Spleen (tissue), 11 donors: ENCODE data around the gene TNS1. TPM values are rescaled to one million over a fixed set of nuclear protein-coding genes. Genes with fewer than 3 reads are reported as not detected.

Experiments used
- DNase-seq: peaks from one replicate; pipeline ENCODE4 v3.0.0-alpha.2; 2020
- H3K27ac ChIP-seq, 8 donors: fragments of 200-600 bp; sonication (generic) in 7 of 8; 1 replicate in 4 of 8; 2 replicates in 4 of 8; pipeline versions ENCODE4 v1.5.0 to v1.8.0; 2016 to 2021; ENCODE audit warnings: inconsistent platforms in 4 of 8, mild to moderate bottlenecking in 4 of 8, moderate library complexity in 1 of 8
- H3K27me3 ChIP-seq, 7 donors: fragments of 200-600 bp; sonication (generic) in 6 of 7; replicated peaks in 1 of 7; 1 replicate in 4 of 7; 2 replicates in 3 of 7; pipeline versions ENCODE4 v1.5.0 to v1.8.0; 2016 to 2021; ENCODE audit warnings: inconsistent platforms in 3 of 7, mild to moderate bottlenecking in 1 of 7
- H3K36me3 ChIP-seq, 6 donors: fragments of 200-600 bp; sonication (generic) in 5 of 6; 1 replicate in 4 of 6; 2 replicates in 2 of 6; pipeline versions ENCODE4 v1.5.0 to v1.8.0; 2016 to 2021; ENCODE audit warnings: inconsistent platforms in 2 of 6
- H3K4me1 ChIP-seq, 6 donors: fragments of 200-600 bp; sonication (generic) in 5 of 6; 1 replicate in 3 of 6; 2 replicates in 3 of 6; pipeline versions ENCODE4 v1.5.0 to v1.8.0; 2016 to 2021; ENCODE audit warnings: inconsistent platforms in 3 of 6
- H3K4me3 ChIP-seq, 8 donors: fragments of 200-600 bp; sonication (generic) in 7 of 8; 1 replicate in 4 of 8; 2 replicates in 4 of 8; pipeline versions ENCODE4 v1.5.0 to v1.8.0; 2016 to 2021; ENCODE audit warnings: inconsistent platforms in 4 of 8, mild to moderate bottlenecking in 4 of 8, moderate library complexity in 2 of 8
- H3K9me3 ChIP-seq, 8 donors: fragments of 200-600 bp; sonication (generic) in 7 of 8; 1 replicate in 4 of 8; 2 replicates in 4 of 8; pipeline versions ENCODE4 v1.5.0 to v1.8.0; 2016 to 2021; ENCODE audit warnings: inconsistent platforms in 4 of 8
- POLR2A ChIP-seq, 3 donors: fragments of 450-650 bp; IDR thresholded peaks; one replicate each; pipeline ENCODE4 v1.5.1; 2017; ENCODE audit warnings: antibody characterized with exemption in 3 of 3, mild to moderate bottlenecking in 1 of 3
- POLR2AphosphoS5 ChIP-seq, 3 donors: sonication (generic); formaldehyde crosslinking; IDR thresholded peaks; one replicate each; pipeline ENCODE4 v1.5.1; 2017; ENCODE audit warnings: antibody characterized with exemption in 3 of 3
- WGBS, 5 donors: extraction: QIAGEN DNeasy Blood & Tissue Kit in 3 of 5; methylation state at CpG; one replicate each; pipeline versions ENCODE4 v1.1.5 to v1.1.7; 2013 to 2018; 5-methylcytosine and 5-hydroxymethylcytosine counted together
- intact Hi-C: fragments of 100-400 bp; cut with DNase I; formaldehyde crosslinking; loops from one replicate; pipeline ENCODE4 v1.15.0; 2023; ENCODE audit warnings: low total_unique reads
- polyA plus RNA-seq, 3 donors: library from polyadenylated mRNA; stranded (reverse); fragments of 200-250 nt; gene quantifications; one replicate each; pipeline ENCODE4 v1.2.1, GENCODE V29; 2013
- total RNA-seq, 7 donors: library from RNA; depleted of rRNA in 3 of 7; stranded (reverse); fragments of >200 nt in 3 of 7; fragmentation: NEBNext Ultra II Directional in 4 of 7; extraction: Animal tissue kit (Norgen Biotek cat#: 25700) in 4 of 7; gene quantifications; one replicate each; pipeline versions ENCODE4 v1.1.0 to v1.2.1, GENCODE V29; 2016 to 2021
- TF ChIP-seq, protein P1 (sequence below), 11 experiments: fragments of 200-600 bp in 7 of 11; fragments of 450-650 bp in 4 of 11; sonication (generic) in 4 of 11; IDR thresholded peaks in 8 of 11; conservative IDR thresholded peaks in 3 of 11; 1 replicate in 7 of 11; 2 replicates in 4 of 11; pipeline versions ENCODE4 v1.4.0 to v1.8.0; 2016 to 2021; ENCODE audit warnings: antibody characterized with exemption in 11 of 11, inconsistent platforms in 4 of 11, mild to moderate bottlenecking in 1 of 11
- donor health status: healthy with polysubstance abuse.
- donor health status: DM: no; HTN: no; CAD: no; lungs with moderate emphysema.
- donor health status: DM: no; HTN: no; CAD: no.
- donor health status: Bipolar disorder and iron deficiency.
- donor health status: healthy.
- donor health status: DM: no; HTN: no; CAD: no.
- donor health status: DM: yes; HTN: yes; CAD: no.

TNS1 gene
- total and polyA plus RNA-seq, 10 donors = 6.9 to 580 (median 246) TPM

DNA sequence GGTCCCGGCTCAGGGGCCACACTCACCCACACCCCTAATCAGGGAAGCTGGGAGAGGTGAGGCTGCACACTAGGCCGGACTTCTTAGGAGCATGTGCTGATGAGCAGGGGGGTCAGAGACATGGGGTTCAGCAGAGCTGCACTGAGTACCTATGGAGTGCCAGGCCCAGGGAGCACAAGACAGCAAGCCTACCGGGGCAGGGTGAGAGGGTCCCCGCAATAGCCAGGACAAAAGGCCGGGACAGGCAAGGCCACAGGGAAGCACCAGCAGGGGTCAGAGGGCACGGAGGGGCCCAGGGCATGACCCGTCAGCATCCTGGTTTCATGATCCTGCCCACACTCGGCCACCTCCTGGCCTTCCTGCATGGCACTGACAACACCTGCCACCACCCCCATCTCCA is 73.5 kb downstream of the TNS1 start:
- Histone ChIP-seq H3K27ac (peak overlapping the region; percentile 25 to 86 (median 79)), H3K4me3 (no peak overlapping the region), H3K36me3 (peaks cover 0 to 10% (median 0%) of the 10 kb centered on the region in 6 donors), H3K4me1 (peaks cover 61 to 100% (median 85%) of the 10 kb centered on the region in 6 donors), H3K9me3 (no peaks in the 10 kb centered on the region), H3K27me3 (no peaks in the 10 kb centered on the region)
- DNase-seq = no peak
- TF ChIP-seq, protein P1, sequence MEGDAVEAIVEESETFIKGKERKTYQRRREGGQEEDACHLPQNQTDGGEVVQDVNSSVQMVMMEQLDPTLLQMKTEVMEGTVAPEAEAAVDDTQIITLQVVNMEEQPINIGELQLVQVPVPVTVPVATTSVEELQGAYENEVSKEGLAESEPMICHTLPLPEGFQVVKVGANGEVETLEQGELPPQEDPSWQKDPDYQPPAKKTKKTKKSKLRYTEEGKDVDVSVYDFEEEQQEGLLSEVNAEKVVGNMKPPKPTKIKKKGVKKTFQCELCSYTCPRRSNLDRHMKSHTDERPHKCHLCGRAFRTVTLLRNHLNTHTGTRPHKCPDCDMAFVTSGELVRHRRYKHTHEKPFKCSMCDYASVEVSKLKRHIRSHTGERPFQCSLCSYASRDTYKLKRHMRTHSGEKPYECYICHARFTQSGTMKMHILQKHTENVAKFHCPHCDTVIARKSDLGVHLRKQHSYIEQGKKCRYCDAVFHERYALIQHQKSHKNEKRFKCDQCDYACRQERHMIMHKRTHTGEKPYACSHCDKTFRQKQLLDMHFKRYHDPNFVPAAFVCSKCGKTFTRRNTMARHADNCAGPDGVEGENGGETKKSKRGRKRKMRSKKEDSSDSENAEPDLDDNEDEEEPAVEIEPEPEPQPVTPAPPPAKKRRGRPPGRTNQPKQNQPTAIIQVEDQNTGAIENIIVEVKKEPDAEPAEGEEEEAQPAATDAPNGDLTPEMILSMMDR (IDR thresholded peaks at IDR 0.05 in 8 of 11, conservative IDR thresholded peaks at IDR 0.05 in 3 of 11) = no peak
- peak in 1 of 3 donors; percentile 8 for TF ChIP-seq POLR2AphosphoS5 (IDR thresholded peaks at IDR 0.05)
- intact Hi-C loops = no loop called here
- 61 to 83% (median 66%) methylated on average over 5 to 8 of the region's 8 CpGs for WGBS, 5 donors

DNA sequence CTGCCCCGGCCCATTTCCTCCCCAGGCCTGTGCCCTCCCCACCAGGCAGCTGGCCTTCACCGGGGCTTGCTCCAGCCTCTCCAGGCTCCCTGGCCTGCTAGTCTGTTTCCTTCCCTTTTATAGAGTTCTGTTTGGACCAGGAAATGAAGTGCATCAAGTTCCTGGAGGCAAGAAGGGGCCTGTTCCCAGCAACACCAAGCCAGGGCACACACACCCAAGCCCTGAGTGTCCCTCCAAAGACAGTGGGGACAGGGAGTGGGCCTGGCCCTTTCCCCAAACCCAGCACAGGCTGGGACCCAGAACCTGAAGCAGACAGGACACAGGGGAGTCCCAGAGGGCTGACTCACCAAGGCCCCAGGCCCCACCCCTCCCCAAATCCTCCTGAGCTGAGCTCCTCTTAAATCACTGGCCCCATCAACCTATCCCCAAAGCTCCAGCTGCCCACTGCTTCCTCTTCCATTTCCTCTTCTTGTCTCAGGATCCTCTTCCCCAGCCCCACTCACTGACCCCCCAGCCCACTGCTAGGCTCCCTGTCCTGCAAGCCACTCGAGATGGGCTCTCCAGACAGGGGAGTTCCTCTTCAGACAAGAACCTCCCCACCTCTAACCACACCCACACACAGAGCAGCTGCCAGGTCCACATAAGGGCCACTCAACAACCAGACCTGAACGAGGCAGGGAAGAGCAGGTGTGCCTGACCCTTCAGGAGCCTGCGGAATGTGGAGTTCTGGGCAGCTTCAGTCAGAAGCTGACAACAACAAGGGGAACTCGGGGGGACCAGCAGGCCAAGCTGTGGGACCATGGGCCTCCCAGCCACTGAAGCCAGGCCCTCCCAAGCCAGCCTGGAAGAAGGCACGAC is 74.2 kb downstream of the TNS1 start:
- peaks cover 0 to 10% (median 0%) of the 10 kb centered on the region in 6 donors for H3K36me3 ChIP-seq
- WGBS, 5 donors = 44 to 51% (median 48%) methylated on average over 5 to 7 of the region's 7 CpGs
- TF ChIP-seq, protein P1 (IDR thresholded peaks at IDR 0.05 in 8 of 11, conservative IDR thresholded peaks at IDR 0.05 in 3 of 11) = no peak
- TF ChIP-seq POLR2AphosphoS5 (IDR thresholded peaks at IDR 0.05) = peak; percentile 75 to 84 (median 82)
- no peak for TF ChIP-seq POLR2A (IDR thresholded peaks at IDR 0.05)
- H3K9me3 ChIP-seq = no peaks in the 10 kb centered on the region
- no peaks in the 10 kb centered on the region for H3K27me3 ChIP-seq
- no peak for DNase-seq
- intact Hi-C loops = no loop called here
- H3K4me1 ChIP-seq = peaks cover 57 to 100% (median 82%) of the 10 kb centered on the region in 6 donors
- peak overlapping the region; percentile 25 to 86 (median 79) for H3K27ac ChIP-seq
- H3K4me3 ChIP-seq = no peak overlapping the region

DNA sequence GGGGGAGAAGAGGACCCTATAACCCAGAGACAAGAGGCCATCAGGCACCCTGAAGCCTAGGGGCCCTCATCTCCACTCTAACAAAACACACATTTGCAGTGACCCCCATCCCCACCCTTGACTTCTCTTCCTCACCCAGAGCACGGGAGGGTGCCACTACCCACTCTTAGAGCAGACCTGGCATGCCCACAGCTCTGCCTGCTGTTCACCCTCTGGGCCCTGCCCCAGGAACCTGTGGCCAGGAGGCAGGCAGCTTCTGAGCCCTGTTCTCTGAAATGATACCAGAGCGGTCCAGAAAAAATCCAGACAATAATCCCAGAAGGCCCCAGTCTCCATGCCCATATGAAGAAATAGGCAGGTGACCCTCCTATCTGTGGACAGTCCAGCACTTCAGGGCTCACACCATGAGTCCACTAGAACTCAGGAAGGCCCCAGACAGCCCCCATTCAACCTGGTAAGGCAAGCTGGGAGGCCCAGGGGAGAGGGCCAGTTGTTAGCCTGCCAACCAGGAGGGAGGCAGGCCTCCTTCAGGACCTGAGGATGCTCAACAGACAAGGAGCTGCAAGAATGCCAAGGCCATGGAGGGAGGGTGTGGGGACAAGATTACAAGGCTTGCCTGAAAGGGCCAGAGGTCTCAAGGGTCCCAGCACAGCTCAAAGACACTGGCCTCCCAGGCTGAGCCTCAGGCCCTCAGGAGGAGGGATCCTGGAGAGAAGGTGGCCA is 75.0 kb downstream of the TNS1 start:
- peaks cover 62 to 100% (median 83%) of the 10 kb centered on the region in 6 donors for H3K4me1 ChIP-seq
- no peak overlapping the region for H3K4me3 ChIP-seq
- no peak for DNase-seq
- 56 to 91% (median 64%) methylated on average over 2 of the region's 2 CpGs for WGBS, 5 donors
- H3K9me3 ChIP-seq = no peaks in the 10 kb centered on the region
- intact Hi-C loops = no loop called here
- H3K27ac ChIP-seq = peak overlapping the region; percentile 25 to 86 (median 79)
- H3K27me3 ChIP-seq = no peaks in the 10 kb centered on the region
- peaks cover 0 to 9% (median 0%) of the 10 kb centered on the region in 6 donors for H3K36me3 ChIP-seq
- TF ChIP-seq, protein P1 (IDR thresholded peaks at IDR 0.05 in 8 of 11, conservative IDR thresholded peaks at IDR 0.05 in 3 of 11) = no peak
- no peak for TF ChIP-seq POLR2A (IDR thresholded peaks at IDR 0.05)
- TF ChIP-seq POLR2AphosphoS5 (IDR thresholded peaks at IDR 0.05) = no peak

DNA sequence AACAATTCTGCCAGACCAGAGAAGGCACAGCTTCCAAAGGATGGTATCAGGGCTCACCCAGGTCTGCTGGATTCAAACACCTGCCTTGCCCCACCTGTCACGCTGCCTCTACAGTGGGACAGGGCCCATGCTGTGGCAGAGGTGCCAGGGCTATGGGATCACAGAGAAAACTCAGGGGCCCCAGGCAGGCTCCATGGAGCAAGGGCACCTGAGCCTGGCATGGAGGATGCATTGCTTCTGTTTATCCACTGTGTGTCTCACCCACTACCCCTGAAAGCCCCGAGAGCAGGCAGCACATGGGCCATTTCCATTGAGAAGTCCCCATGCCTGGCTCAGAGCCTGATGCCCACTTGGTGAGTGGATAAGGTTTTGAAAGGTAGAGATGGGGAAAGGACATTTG is 76.0 kb downstream of the TNS1 start:
- no peak for DNase-seq
- peak overlapping the region in 7 of 8 donors; percentile 7 to 86 (median 79) for H3K27ac ChIP-seq
- no peak overlapping the region for H3K4me3 ChIP-seq
- H3K9me3 ChIP-seq = no peaks in the 10 kb centered on the region
- no peaks in the 10 kb centered on the region for H3K36me3 ChIP-seq
- no peaks in the 10 kb centered on the region for H3K27me3 ChIP-seq
- H3K4me1 ChIP-seq = peaks cover 60 to 100% (median 83%) of the 10 kb centered on the region in 6 donors
- intact Hi-C loops = no loop called here
- no peak for TF ChIP-seq POLR2AphosphoS5 (IDR thresholded peaks at IDR 0.05)
- TF ChIP-seq POLR2A (IDR thresholded peaks at IDR 0.05) = no peak
- TF ChIP-seq, protein P1 (IDR thresholded peaks at IDR 0.05 in 8 of 11, conservative IDR thresholded peaks at IDR 0.05 in 3 of 11) = no peak
- 68 to 89% (median 83%) methylated on average over 2 of the region's 2 CpGs for WGBS, 5 donors
